Stomach smooth muscle (tissue), 2 donors: Measurements from ENCODE around the gene TANC1.
A peak's percentile ranks its signal among the peaks of the same experiment; 100 is the strongest.

ENCODE experiments used
- H3K27ac ChIP-seq: one replicate; pipeline ENCODE4 v1.7.0; 2013; ENCODE audit warnings: mild to moderate bottlenecking, low read length, inconsistent platforms
- H3K27me3 ChIP-seq, 2 donors: one replicate each; pipeline ENCODE4 v1.7.0; 2013; ENCODE audit warnings: low read length in 2 of 2; ENCODE audit not compliant: insufficient read depth in 2 of 2, control insufficient read depth in 1 of 2
- H3K36me3 ChIP-seq, 2 donors: one replicate each; pipeline ENCODE4 v1.7.0; 2013; ENCODE audit warnings: low read length in 2 of 2; ENCODE audit not compliant: control insufficient read depth in 2 of 2, insufficient read depth in 2 of 2
- H3K4me1 ChIP-seq: one replicate; pipeline ENCODE4 v1.7.0; 2013; ENCODE audit warnings: low read length; ENCODE audit not compliant: control insufficient read depth, insufficient read depth
- H3K4me3 ChIP-seq, 2 donors: one replicate each; pipeline ENCODE4 v1.7.0; 2013; ENCODE audit warnings: low read length in 2 of 2
- H3K9ac ChIP-seq, 2 donors: one replicate each; pipeline ENCODE4 v1.7.0; 2013; ENCODE audit warnings: low read length in 2 of 2, mild to moderate bottlenecking in 1 of 2
- H3K9me3 ChIP-seq, 2 donors: one replicate each; pipeline ENCODE4 v1.7.0; 2013; ENCODE audit warnings: low read length in 2 of 2; ENCODE audit not compliant: control insufficient read depth in 2 of 2
- donor health status: healthy.
- donor health status: Pancreatic carcinoma.

TANC1 gene

GRCh38 chr2:158968396-158969161 lies at the start of gene TANC1:
TSS of gene TANC1 (plus strand) at chr2:158968640. CDS start at chr2:159065911, 97,271 bp downstream.
- Histone ChIP-seq H3K9ac (peak within 1 kb of the TSS; percentile 79 to 92), H3K27ac (peak within 1 kb of the TSS; percentile 86), H3K36me3 (no peaks in the 10 kb centered on the region), H3K9me3 (no peaks in the 10 kb centered on the region), H3K27me3 (no peaks in the 10 kb centered on the region), H3K4me3 (peak within 1 kb of the TSS; percentile 84 to 89), H3K4me1 (peaks cover 21% of the 10 kb centered on the region)

GRCh38 chr2:158921599-158922408 lies 46.6 kb upstream of the TANC1 start:
- H3K36me3 ChIP-seq: no peaks in the 10 kb centered on the region
- H3K9ac ChIP-seq: no peak overlapping the region
- no peaks in the 10 kb centered on the region for H3K4me1 ChIP-seq
- H3K27ac ChIP-seq: no peak overlapping the region
- no peaks in the 10 kb centered on the region for H3K9me3 ChIP-seq
- no peak overlapping the region for H3K4me3 ChIP-seq
- H3K27me3 ChIP-seq: no peaks in the 10 kb centered on the region

- no peak overlapping the region for H3K9ac ChIP-seq
- H3K4me3 ChIP-seq: no peak overlapping the region
- no peak overlapping the region for H3K27ac ChIP-seq
- H3K9me3 ChIP-seq: no peaks in the 10 kb centered on the region
- no peaks in the 10 kb centered on the region for H3K27me3 ChIP-seq
- no peaks in the 10 kb centered on the region for H3K4me1 ChIP-seq
- H3K36me3 ChIP-seq: no peaks in the 10 kb centered on the region
These were observed 45.8 kb upstream of the TANC1 start for GRCh38 chr2:158922601-158923000.

- no peaks in the 10 kb centered on the region for H3K4me1 ChIP-seq
- H3K27ac ChIP-seq: no peak overlapping the region
- H3K9ac ChIP-seq: no peak overlapping the region
- no peak overlapping the region for H3K4me3 ChIP-seq
- no peaks in the 10 kb centered on the region for H3K9me3 ChIP-seq
- no peaks in the 10 kb centered on the region for H3K27me3 ChIP-seq
- H3K36me3 ChIP-seq: no peaks in the 10 kb centered on the region
These were observed 45.3 kb upstream of the TANC1 start for GRCh38 chr2:158923180-158923594.

GRCh38 chr2:158923641-158924040 lies 44.8 kb upstream of the TANC1 start:
- Histone ChIP-seq H3K9me3 (no peaks in the 10 kb centered on the region), H3K36me3 (no peaks in the 10 kb centered on the region), H3K27me3 (no peaks in the 10 kb centered on the region), H3K4me1 (no peaks in the 10 kb centered on the region), H3K9ac (no peak overlapping the region), H3K4me3 (no peak overlapping the region), H3K27ac (no peak overlapping the region)

GRCh38 chr2:158926478-158926948 lies 41.9 kb upstream of the TANC1 start:
- Histone ChIP-seq H3K9me3 (no peaks in the 10 kb centered on the region), H3K4me3 (no peak overlapping the region), H3K36me3 (no peaks in the 10 kb centered on the region), H3K4me1 (no peaks in the 10 kb centered on the region), H3K27me3 (no peaks in the 10 kb centered on the region), H3K27ac (no peak overlapping the region), H3K9ac (no peak overlapping the region)

- Histone ChIP-seq H3K36me3 (no peaks in the 10 kb centered on the region), H3K27ac (no peak overlapping the region), H3K4me3 (no peak overlapping the region), H3K9me3 (no peaks in the 10 kb centered on the region), H3K9ac (no peak overlapping the region), H3K4me1 (no peaks in the 10 kb centered on the region), H3K27me3 (no peaks in the 10 kb centered on the region)
These were observed 39.9 kb upstream of the TANC1 start for GRCh38 chr2:158928515-158928914.

GRCh38 chr2:158928965-158929364 lies 39.5 kb upstream of the TANC1 start:
- Histone ChIP-seq H3K27me3 (no peaks in the 10 kb centered on the region), H3K9ac (no peak overlapping the region), H3K4me1 (no peaks in the 10 kb centered on the region), H3K36me3 (no peaks in the 10 kb centered on the region), H3K4me3 (no peak overlapping the region), H3K9me3 (no peaks in the 10 kb centered on the region), H3K27ac (no peak overlapping the region)

- H3K4me1 ChIP-seq: no peaks in the 10 kb centered on the region
- H3K27ac ChIP-seq: no peak overlapping the region
These were observed 36.9 kb upstream of the TANC1 start for GRCh38 chr2:158931572-158931971.

GRCh38 chr2:158932131-158932645 lies 36.3 kb upstream of the TANC1 start:
- no peak overlapping the region for H3K4me3 ChIP-seq
- H3K9me3 ChIP-seq: no peaks in the 10 kb centered on the region
- H3K36me3 ChIP-seq: no peaks in the 10 kb centered on the region
- H3K27ac ChIP-seq: no peak overlapping the region
- no peaks in the 10 kb centered on the region for H3K27me3 ChIP-seq
- no peak overlapping the region for H3K9ac ChIP-seq
- H3K4me1 ChIP-seq: no peaks in the 10 kb centered on the region

More at GRCh38 chr2:158931572-158931971, 36.9 kb upstream of the TANC1 start:
- Histone ChIP-seq H3K9me3 (no peaks in the 10 kb centered on the region), H3K36me3 (no peaks in the 10 kb centered on the region), H3K9ac (no peak overlapping the region), H3K27me3 (no peaks in the 10 kb centered on the region), H3K4me3 (no peak overlapping the region)
